ENCODE results near the gene NPHP4. TPM values are rescaled to one million over a fixed set of nuclear protein-coding genes. Genes with fewer than 3 reads are reported as not detected.

Gene NPHP4
- total RNA-seq (9.9 and 11.7 TPM in 2 replicates), polyA plus RNA-seq (4.4 and 5.0 TPM in 2 replicates), polyA minus RNA-seq (6.9 and 11.9 TPM in 2 replicates), Bru-seq, nascent RNA (percentile 49 among the genes with signal in this experiment), BruChase-seq, experiment 1, labeled RNA remaining after a 6-hour chase (percentile 42 among the genes with signal in this experiment), BruChase-seq, experiment 2, labeled RNA remaining after a 2-hour chase (percentile 50 among the genes with signal in this experiment)
- polyA plus RNA-seq (2011; cell fraction: cytosol; rRNA removed), result 3.2 and 4.3 TPM in 2 replicates
- 23.1 and 24.3 TPM in 2 replicates for polyA plus RNA-seq (2011; cell fraction: nucleus; rRNA removed)
- 5.4 and 7.8 TPM in 2 replicates for polyA plus RNA-seq (2012)
- polyA minus RNA-seq (2011; cell fraction: cytosol; rRNA and poly(A)+ RNA removed), result 7.3 TPM
- 11.4 and 15.6 TPM in 2 replicates for polyA minus RNA-seq (2011; cell fraction: nucleus; rRNA and poly(A)+ RNA removed)
- long read RNA-seq, partial matches to known transcripts, result 8 of 12 reads
- long read RNA-seq, other reads (novel, unspliced or antisense), result 4 of 12 reads

DNA sequence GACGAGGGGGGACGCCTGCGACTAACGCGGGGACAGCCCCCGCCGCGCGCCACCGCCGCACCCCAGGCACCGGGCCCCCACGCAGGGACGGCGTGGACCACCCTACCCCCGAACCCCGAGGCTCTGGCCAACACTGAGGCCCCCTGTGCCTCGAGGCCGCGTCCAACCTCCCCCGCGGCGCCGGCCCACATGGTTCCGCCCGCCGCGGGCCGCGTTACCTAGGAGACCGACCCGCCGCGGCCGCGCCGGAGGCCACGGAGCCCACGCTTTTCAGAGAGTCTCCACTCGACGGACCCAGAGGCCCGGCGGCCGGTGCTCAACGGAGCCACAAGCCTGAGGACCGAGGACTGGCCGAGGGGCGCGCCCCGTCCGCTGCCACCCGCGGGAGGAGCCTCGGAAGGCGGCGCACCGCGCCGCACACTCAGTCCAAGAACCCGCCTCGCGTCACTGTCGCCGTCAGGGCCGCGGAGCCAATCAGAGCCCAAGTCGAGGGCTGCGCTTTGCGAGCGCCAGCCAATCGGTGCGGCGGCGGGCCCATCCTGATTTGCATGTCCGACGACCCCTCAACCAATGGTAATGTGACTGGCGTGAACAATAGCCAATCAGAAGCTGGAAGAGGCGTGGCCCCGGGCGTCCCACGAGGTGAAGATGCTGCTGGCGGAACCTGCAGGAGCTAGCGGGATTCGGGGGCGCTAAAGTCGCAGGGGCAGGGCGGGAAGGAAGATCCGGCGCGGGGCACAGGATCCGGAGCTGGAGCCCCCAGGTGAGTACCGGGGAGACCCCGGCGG, at the start of gene NPHP4:
TSS of gene NPHP4 (minus strand) at position 400 of the 788 bp plus-strand sequence. CDS start 6,136 bp downstream, outside the sequence.
- Histone ChIP-seq H3K27ac (ENCODE audit: insufficient read depth, low read depth, low read length) (peak within 1 kb of the TSS; percentile 82), H4K20me1 (replicated peaks; ENCODE audit: control insufficient read depth, extremely low read depth, insufficient read depth, low read length) (no peaks in the 10 kb centered on the region), H3K9ac (replicated peaks; ENCODE audit: extremely low read depth, insufficient read depth, low read length) (peak within 1 kb of the TSS; percentile 85), H3K36me3 (ENCODE audit: control insufficient read depth in 2 of 2, extremely low read depth in 1 of 2, insufficient read depth in 2 of 2, low read length in 2 of 2) (no peaks in the 10 kb centered on the region), H3K4me1 (ENCODE audit: control insufficient read depth, extremely low read depth, insufficient read depth, low read length) (peaks cover 10% of the 10 kb centered on the region), H3K79me2 (ENCODE audit: control insufficient read depth, insufficient read depth, low read length) (no peaks in the 10 kb centered on the region), H3K4me2 (ENCODE audit: insufficient read depth, low read length) (peak within 1 kb of the TSS; percentile 77), H3K9me1 (replicated peaks; ENCODE audit: control insufficient read depth, extremely low read depth, insufficient read depth, low read length) (no peaks in the 10 kb centered on the region), H3K27me3 (ENCODE audit: control insufficient read depth in 2 of 2, insufficient read depth in 2 of 2, low read length in 2 of 2) (no peaks in the 10 kb centered on the region), H2AFZ (ENCODE audit: low read depth, low read length) (peak within 1 kb of the TSS; percentile 93), H3K9me3 (replicated peaks; ENCODE audit: control insufficient read depth, insufficient read depth, low read length) (no peaks in the 10 kb centered on the region), H3K4me3 (replicated peaks in 1 of 3; ENCODE audit: insufficient read depth in 1 of 3, low read depth in 1 of 3, low read length in 3 of 3) (peak within 1 kb of the TSS; percentile 64 to 83 (median 74))
- POLR2A ChIA-PET, result no interaction called here
- no peak for TF ChIP-seq JUN (IDR thresholded peaks at IDR 0.05; ENCODE audit: borderline replicate concordance, insufficient read depth, insufficient read length, low read depth)
- no peak for TF ChIP-seq FOS (IDR thresholded peaks at IDR 0.05; ENCODE audit: borderline replicate concordance, insufficient read depth, low read length)
- no peak for TF ChIP-seq GATA2 (IDR thresholded peaks at IDR 0.05; ENCODE audit: insufficient read depth, insufficient read length, low read depth, low read length)
- no peak for TF ChIP-seq MYC (IDR thresholded peaks at IDR 0.05; ENCODE audit: low read depth, low read length)
- no peak for TF ChIP-seq EZH2 (IDR thresholded peaks at IDR 0.05; ENCODE audit: borderline replicate concordance, low read depth, low read length, severe bottlenecking)
- TF ChIP-seq, protein P1, sequence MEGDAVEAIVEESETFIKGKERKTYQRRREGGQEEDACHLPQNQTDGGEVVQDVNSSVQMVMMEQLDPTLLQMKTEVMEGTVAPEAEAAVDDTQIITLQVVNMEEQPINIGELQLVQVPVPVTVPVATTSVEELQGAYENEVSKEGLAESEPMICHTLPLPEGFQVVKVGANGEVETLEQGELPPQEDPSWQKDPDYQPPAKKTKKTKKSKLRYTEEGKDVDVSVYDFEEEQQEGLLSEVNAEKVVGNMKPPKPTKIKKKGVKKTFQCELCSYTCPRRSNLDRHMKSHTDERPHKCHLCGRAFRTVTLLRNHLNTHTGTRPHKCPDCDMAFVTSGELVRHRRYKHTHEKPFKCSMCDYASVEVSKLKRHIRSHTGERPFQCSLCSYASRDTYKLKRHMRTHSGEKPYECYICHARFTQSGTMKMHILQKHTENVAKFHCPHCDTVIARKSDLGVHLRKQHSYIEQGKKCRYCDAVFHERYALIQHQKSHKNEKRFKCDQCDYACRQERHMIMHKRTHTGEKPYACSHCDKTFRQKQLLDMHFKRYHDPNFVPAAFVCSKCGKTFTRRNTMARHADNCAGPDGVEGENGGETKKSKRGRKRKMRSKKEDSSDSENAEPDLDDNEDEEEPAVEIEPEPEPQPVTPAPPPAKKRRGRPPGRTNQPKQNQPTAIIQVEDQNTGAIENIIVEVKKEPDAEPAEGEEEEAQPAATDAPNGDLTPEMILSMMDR (IDR thresholded peaks at IDR 0.05; ENCODE audit: extremely low read depth in 1 of 2, insufficient read depth in 1 of 2, low read depth in 1 of 2, low read length in 2 of 2), result no peak
- peak; percentile 9 for TF ChIP-seq MAX (IDR thresholded peaks at IDR 0.05; ENCODE audit: insufficient read depth, insufficient read length)
- TF ChIP-seq POLR2AphosphoS5 (IDR thresholded peaks at IDR 0.05; ENCODE audit: insufficient read depth, low read depth, low read length), result peak; percentile 52
- TF ChIP-seq POLR2A (IDR thresholded peaks at IDR 0.05; ENCODE audit: low read depth, low read length), result no peak
- DNase-seq (ENCODE audit: low read depth, low spot score), result peak; percentile 100
- intact Hi-C loops (cut with micrococcal nuclease), result loop anchor here (1.0 to 2.0 kb wide), 2 partner anchors 60 to 207 kb away; partner anchors contain the start of gene RPL22
- BruUV-seq (replicated peaks), result no TSS peak
- peak; percentile 97 for FAIRE-seq
- dilution Hi-C loops (cut with MboI; ENCODE audit: extremely low pct_ligation_motif_present, low sequenced_read_pairs), result no loop called here
- CTCF ChIA-PET, result interaction anchor here (1.1 to 1.4 kb wide), 2 partner anchors 10 to 214 kb away, joined by 4 to 7 read pairs; partner anchors contain the start of gene RNF207

Data from endothelial cell of umbilical vein (primary cell).